Liver (tissue), 3 donors: Measurements from ENCODE around the gene EDIL3.

Experiments
- CTCF ChIP-seq: fragments of 150-350 bp; IDR thresholded peaks from 2 replicates; pipeline ENCODE4 v1.5.1; 2017; ENCODE audit warnings: improper control_type of control experiment, low read depth, low read length; ENCODE audit not compliant: missing input control
- FOXA1 ChIP-seq: IDR thresholded peaks from 2 replicates; pipeline ENCODE4 v1.6.1; 2016; ENCODE audit warnings: antibody characterized with exemption
- GABPA ChIP-seq, 2 donors: IDR thresholded peaks in 1 of 2; conservative IDR thresholded peaks in 1 of 2; 2 replicates each; pipeline ENCODE4 v1.6.1; 2016; ENCODE audit warnings: antibody characterized with exemption in 2 of 2, mild to moderate bottlenecking in 1 of 2, moderate library complexity in 1 of 2
- HNF4G ChIP-seq: IDR thresholded peaks from 2 replicates; pipeline ENCODE4 v1.6.1; 2016; ENCODE audit warnings: antibody characterized with exemption
- JUND ChIP-seq, 2 donors: IDR thresholded peaks; 2 replicates each; pipeline ENCODE4 v1.6.1; 2016; ENCODE audit warnings: antibody characterized with exemption in 2 of 2
- TAF1 ChIP-seq: conservative IDR thresholded peaks from 2 replicates; pipeline ENCODE4 v1.6.1; 2016; ENCODE audit warnings: antibody characterized with exemption, mild to moderate bottlenecking
- YY1 ChIP-seq: IDR thresholded peaks from 2 replicates; pipeline ENCODE4 v1.6.1; 2016; ENCODE audit warnings: antibody characterized with exemption, mild to moderate bottlenecking
- donor health status: healthy.
- donor health status: healthy.

- TF ChIP-seq CTCF (no peak), JUND (IDR thresholded peaks at IDR 0.05) (no peak), TAF1 (no peak), GABPA (IDR thresholded peaks at IDR 0.05 in 1 of 2, conservative IDR thresholded peaks at IDR 0.05 in 1 of 2) (no peak), HNF4G (no peak), FOXA1 (no peak), YY1 (no peak)
These were observed 147.6 kb downstream of the EDIL3 start for GRCh38 chr5:84237126-84237525.
